Measurements from ENCODE around the gene PIGP. TPM values are rescaled to one million over a fixed set of nuclear protein-coding genes. Genes with fewer than 3 reads are reported as not detected.

The PIGP gene
- total and polyA plus RNA-seq, 9 of the 15 experiments (the other 6 are each of a cell fraction or from before 2014, with no cell fraction given): 18.3 to 122 (median 35.6) TPM

GRCh38 chr21:37060296-37060695, 12.6 kb downstream of the PIGP start (continued):
- no peak for TF ChIP-seq GTF2F1 (IDR thresholded peaks at IDR 0.05; ENCODE audit: low read depth, low read length)
- TF ChIP-seq HNRNPL (IDR thresholded peaks at IDR 0.05; ENCODE audit: low read depth, low read length): no peak
- no peak for TF ChIP-seq ZNF175 (CRISPR knock-in tag; IDR thresholded peaks at IDR 0.05; ENCODE audit: low read depth)
- no peak for TF ChIP-seq PTRF (tag; IDR thresholded peaks at IDR 0.05)
- TF ChIP-seq FOXA3 (CRISPR knock-in tag; conservative IDR thresholded peaks at IDR 0.05 in 1 of 2, IDR thresholded peaks at IDR 0.05 in 1 of 2): peak; percentile 78 to 96
- TF ChIP-seq NEUROD1 (IDR thresholded peaks at IDR 0.05; ENCODE audit: borderline replicate concordance, low read depth, low read length, partially characterized antibody): no peak
- no peak for TF ChIP-seq HOXB6 (CRISPR knock-in tag; IDR thresholded peaks at IDR 0.05; ENCODE audit: borderline replicate concordance)
- TF ChIP-seq CSDE1 (IDR thresholded peaks at IDR 0.05): no peak

- POLR2A ChIA-PET: interaction anchor here (1.8 kb wide), 1 partner anchor 12 kb away, joined by 9 read pairs; no protein-coding TSS in a partner anchor
- CTCF ChIA-PET (ENCODE audit: low intra/inter-chr PET ratio): no interaction called here
- in situ Hi-C loops (cut with MboI): no loop called here
- H2AFZ ChIP-seq (ENCODE audit: low read depth, low read length): peak overlapping the region; percentile 24; the same call in 1 of the 2 replicates
- no peak overlapping the region for H3K27ac ChIP-seq (ENCODE audit: extremely low read depth, low read depth, low read length)
- intact Hi-C loops (cut with micrococcal nuclease): no loop called here
- no peaks in the 10 kb centered on the region for H3K27me3 ChIP-seq (ENCODE audit: control insufficient read depth in 2 of 2, insufficient read depth in 2 of 2, low read length in 2 of 2)
- no peak overlapping the region for H3K4me2 ChIP-seq (ENCODE audit: insufficient read depth, low read length)
- no peaks in the 10 kb centered on the region; a peak in 1 of 5 replicates for H3K4me1 ChIP-seq (replicated peaks in 1 of 2; ENCODE audit: control insufficient read depth in 2 of 2, insufficient read depth in 2 of 2, low read length in 2 of 2)
- no peaks in the 10 kb centered on the region for H3K79me2 ChIP-seq (ENCODE audit: control insufficient read depth, insufficient read depth, low read length)
- FAIRE-seq (no peak), DNase-seq (ENCODE audit: extremely low read depth in 1 of 4, low spot score in 3 of 4) (no peak), ATAC-seq (no peak)
- no peak overlapping the region for H3K4me3 ChIP-seq
- BruUV-seq (replicated peaks): no TSS peak
- no peak for TF ChIP-seq RUNX1 (IDR thresholded peaks at IDR 0.05; ENCODE audit: low read depth)
- TF ChIP-seq CC2D1A (IDR thresholded peaks at IDR 0.05): peak; percentile 62
- 0 out of 2 replicates have a peak, but pooled peaks have one; percentile 18 for TF ChIP-seq CHAMP1 (IDR thresholded peaks at IDR 0.05)
- no peak overlapping the region for H3K9ac ChIP-seq (ENCODE audit: insufficient read depth in 1 of 2, low read depth in 2 of 2, low read length in 2 of 2)
- H3K9me3 ChIP-seq (replicated peaks; ENCODE audit: control insufficient read depth, insufficient read depth, low read depth, low read length): no peaks in the 10 kb centered on the region
- H4K20me1 ChIP-seq (replicated peaks; ENCODE audit: control insufficient read depth, insufficient read depth, low read length): no peaks in the 10 kb centered on the region
- whole genome bisulfite sequencing (ENCODE audit: insufficient coverage, low coverage, missing lambda C conversion rate): 12% methylated on average over 5 of the region's 5 CpGs
- H3K9me1 ChIP-seq (ENCODE audit: control insufficient read depth, insufficient read depth, low read length): no peaks in the 10 kb centered on the region
- no peaks in the 10 kb centered on the region for H3K36me3 ChIP-seq (ENCODE audit: control insufficient read depth, insufficient read depth, low read length)
Measured at GRCh38 chr21:37059181-37059580, 13.7 kb downstream of the PIGP start.

Measured in K562 (cell line).